IPS DF 19.7 (cell line): ENCODE results near the gene DNPH1.

Experiments used
- DNase-seq: peaks from one replicate; pipeline ENCODE4 v3.0.0-alpha.2; 2013; ENCODE audit warnings: low read depth, low spot score

DNPH1 gene

DNA sequence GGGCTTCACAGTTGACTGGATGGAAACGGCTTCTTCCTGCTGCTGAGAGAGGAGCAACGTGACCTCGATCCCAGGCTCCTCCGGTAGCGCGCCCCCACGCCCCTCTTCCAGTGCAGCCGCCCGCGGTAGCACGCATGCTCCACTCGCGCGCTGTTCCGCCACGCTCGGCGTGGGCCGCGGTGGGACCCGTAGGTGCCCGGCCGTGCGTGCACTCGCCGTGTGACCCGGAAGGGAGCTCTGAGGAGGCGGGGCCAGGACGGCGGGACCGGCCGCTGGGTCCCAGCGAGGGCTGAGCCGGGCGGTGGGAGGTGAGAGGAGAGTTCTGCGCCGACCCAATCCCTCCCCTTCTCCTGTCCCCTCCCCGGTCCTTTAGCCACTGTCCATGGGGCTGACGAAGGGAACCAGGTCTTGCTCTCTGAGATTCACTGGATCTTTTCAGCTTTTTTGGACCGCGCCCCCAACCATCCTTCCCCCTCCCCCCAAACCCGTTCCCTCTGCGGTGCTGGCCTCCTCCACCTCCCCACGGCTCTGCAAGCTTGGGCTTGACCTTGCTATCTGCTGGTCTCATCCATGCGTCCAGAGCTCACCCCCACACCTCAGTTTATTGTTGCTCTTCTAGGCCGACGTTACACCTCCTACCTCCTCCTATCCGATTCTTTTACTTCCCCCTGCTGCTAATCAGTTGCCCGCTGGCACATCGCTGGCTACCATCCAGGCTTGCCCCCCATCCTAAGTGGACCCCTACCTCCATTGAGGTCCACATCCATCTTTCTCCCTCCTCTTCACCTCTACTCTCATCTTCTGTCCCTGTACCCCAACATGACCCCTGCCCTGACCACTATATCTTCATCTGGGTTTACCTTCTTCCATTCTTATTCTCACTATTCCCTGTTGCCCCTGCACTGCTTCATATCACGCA is 47.1 kb downstream of the DNPH1 start, which contains the start of gene CUL9:
Gene CUL9 (plus strand): TSS at position 255 of the 919 bp plus-strand sequence. CDS start 2,115 bp downstream, outside the sequence.
- DNase-seq = no peak

DNA sequence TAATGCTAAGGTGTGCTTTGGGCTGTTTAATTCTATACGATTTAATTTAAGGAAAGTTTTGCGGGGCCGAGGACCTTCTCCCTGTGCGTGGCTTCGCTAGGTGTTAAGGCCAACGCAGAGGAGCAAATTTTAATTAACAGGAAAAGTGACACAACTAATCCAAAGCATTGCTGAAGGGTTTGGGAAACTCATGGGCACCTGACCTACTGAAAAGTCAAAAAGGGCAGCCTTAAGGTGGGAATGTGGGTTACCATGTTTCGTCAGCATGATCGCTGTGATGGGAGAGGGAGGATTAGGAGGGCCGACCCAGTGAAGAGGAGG is 47.7 kb downstream of the DNPH1 start:
- DNase-seq = no peak

DNA sequence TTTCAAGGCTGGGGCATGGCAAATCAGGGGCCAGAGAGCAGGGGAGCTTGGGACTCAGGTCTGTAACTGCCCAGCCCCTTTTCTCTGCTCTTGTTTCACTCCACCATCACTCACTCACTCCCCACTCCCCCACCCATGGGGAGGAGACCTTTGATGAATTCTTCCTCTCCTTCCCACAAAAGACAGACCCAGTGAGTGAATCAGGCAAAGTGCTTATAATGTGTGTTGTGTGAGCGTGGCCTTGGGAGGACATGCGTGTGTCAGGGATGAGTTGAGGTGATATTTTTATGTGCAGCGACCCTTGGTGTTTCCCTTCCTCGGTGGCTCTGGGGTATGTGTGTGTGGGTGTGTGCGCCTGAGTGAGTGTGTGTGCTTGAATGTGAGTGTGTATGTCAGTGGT is 48.3 kb downstream of the DNPH1 start:
- DNase-seq = no peak

GRCh38 chr6:43180058-43180457 is 49.2 kb downstream of the DNPH1 start:
- no peak for DNase-seq

DNA sequence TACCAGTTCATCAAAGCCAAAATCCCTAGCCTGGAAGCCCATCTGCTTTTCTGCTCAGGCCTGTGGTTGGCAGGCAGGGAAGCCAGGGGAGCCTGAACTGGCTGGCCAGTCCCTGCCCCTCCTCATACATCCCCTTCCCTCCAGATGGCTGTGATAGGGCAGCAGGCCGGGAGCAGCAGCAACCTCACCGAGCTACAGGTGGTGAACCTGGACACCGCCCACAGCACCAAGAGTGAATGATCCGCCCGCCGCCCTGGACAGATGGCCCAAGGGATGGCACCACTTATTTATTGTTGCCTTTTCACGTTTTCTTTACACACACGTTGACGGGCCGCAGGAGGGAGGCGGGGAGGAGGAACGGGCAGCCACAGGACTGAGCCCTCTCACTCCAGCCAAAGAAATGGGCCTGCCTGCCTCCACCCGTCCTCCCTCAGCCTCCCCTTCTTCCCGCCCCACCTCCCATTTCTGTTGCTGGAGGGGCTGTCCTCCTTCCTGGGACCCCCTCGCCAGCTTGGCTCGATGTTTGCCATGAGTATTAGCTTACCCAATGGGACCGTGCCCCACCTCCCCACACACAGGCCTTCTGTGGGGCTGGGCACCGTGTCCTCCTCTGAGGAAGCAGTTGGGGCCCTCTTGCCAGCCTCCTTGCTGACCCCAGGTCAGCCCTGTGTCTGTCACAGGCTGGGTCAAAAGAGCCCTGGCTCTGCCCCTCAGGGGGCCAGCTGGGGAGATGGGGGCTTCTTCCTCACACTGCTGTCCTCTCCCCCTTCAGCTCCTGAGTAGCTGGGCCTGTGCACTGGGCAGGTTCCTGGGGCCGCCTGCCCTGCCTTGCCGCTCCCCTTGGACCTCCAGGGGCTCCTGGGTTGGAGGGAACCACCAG is 50.1 kb downstream of the DNPH1 start:
- DNase-seq = no peak

DNA sequence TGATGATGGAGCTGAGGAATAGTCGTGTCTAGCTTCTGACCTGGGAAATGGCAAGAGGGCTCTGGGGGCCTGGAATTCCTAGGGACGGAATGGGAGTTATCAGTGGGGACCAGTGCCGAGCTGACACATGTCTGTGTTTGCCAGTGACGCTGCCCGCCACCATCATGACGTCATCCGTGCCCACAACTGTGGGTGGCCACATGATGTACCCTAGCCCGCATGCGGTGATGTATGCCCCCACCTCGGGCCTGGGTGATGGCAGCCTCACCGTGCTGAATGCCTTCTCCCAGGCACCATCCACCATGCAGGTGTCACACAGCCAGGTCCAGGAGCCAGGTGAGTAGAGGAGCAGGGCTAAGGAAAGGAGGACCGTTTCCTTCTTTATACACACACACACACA is 51.1 kb downstream of the DNPH1 start:
- no peak for DNase-seq

- DNase-seq = no peak
Observed at GRCh38 chr6:43176423-43176786, 52.9 kb downstream of the DNPH1 start.

DNA sequence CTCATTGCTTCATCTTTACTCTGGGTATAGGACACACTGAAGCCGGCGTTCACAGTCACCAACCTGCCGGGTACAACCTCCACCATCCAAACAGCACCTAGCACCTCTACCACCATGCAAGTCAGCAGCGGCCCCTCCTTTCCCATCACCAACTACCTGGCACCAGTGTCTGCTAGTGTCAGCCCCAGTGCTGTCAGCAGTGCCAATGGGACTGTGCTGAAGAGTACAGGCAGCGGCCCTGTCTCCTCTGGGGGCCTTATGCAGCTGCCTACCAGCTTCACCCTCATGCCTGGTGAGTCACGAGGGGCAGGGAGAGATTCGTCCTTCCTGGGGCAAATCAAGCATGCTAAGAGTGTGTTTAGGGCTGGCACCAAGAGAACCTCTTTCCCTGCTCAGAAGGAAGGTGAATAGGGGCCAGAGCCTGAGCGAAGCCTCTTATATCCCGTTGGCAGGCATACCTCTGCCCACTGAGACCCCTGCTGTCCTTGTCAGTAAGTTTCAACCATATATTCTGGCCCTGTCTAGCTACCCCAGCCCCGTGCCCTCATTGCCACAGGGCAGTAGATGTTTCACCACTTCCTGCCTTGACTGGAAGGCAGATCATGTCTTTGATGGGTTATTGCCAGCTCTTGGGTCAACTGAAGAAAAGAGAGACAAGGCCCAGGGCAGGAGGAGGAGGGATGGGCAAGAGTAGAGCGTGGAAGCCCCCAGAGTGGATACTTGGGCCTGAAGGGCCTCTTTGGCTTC is 53.4 kb downstream of the DNPH1 start:
- DNase-seq = no peak
